Heart left ventricle (tissue), 16 donors: Measurements from ENCODE around the gene CELF4. TPM values are rescaled to one million over a fixed set of nuclear protein-coding genes. Genes with fewer than 3 reads are reported as not detected.
A peak's percentile ranks its signal among the peaks of the same experiment; 100 is the strongest.

ENCODE experiments used
- ATAC-seq, 4 donors: fragments of 200-7000 bp; cut with Tn5 transposase; one replicate each; pipeline ENCODE4 v1.9.1; 2020 to 2022; ENCODE audit warnings: moderate library complexity in 4 of 4, mild to moderate bottlenecking in 3 of 4, moderate number of reproducible peaks in 1 of 4
- DNase-seq, 5 donors: peaks; one replicate each; pipeline ENCODE4 v3.0.0-alpha.2; 2020
- H3K27ac ChIP-seq, 12 donors: fragments of 200-600 bp; sonication (generic) in 4 of 12; one replicate each; pipeline versions ENCODE4 v1.5.0 to v1.8.0; 2016 to 2022; ENCODE audit warnings: mild to moderate bottlenecking in 2 of 12
- H3K27me3 ChIP-seq, 9 donors: fragments of 200-600 bp; sonication (generic) in 2 of 9; one replicate each; pipeline versions ENCODE4 v1.5.1 to v1.8.0; 2016 to 2022; ENCODE audit warnings: mild to moderate bottlenecking in 3 of 9
- H3K36me3 ChIP-seq, 9 donors: fragments of 200-600 bp; sonication (generic) in 2 of 9; one replicate each; pipeline versions ENCODE4 v1.5.0 to v1.8.0; 2018 to 2022; ENCODE audit warnings: mild to moderate bottlenecking in 2 of 9
- H3K4me1 ChIP-seq, 12 donors: fragments of 200-600 bp; sonication (generic) in 4 of 12; one replicate each; pipeline versions ENCODE4 v1.5.0 to v1.8.0; 2016 to 2022; ENCODE audit warnings: mild to moderate bottlenecking in 3 of 12
- H3K4me3 ChIP-seq, 12 donors: fragments of 200-600 bp; sonication (generic) in 4 of 12; one replicate each; pipeline versions ENCODE4 v1.5.0 to v1.8.0; 2017 to 2022; ENCODE audit warnings: mild to moderate bottlenecking in 9 of 12, moderate library complexity in 4 of 12
- H3K9me3 ChIP-seq, 12 donors: fragments of 200-600 bp; sonication (generic) in 4 of 12; one replicate each; pipeline versions ENCODE4 v1.5.0 to v1.8.0; 2016 to 2022; ENCODE audit warnings: mild to moderate bottlenecking in 1 of 12
- CTCF ChIP-seq, 12 donors: fragments of 200-600 bp; sonication (generic) in 4 of 12; IDR thresholded peaks; one replicate each; pipeline versions ENCODE4 v1.5.0 to v1.8.0; 2018 to 2022; ENCODE audit warnings: antibody characterized with exemption in 12 of 12, mild to moderate bottlenecking in 5 of 12
- POLR2A ChIP-seq, 2 donors: fragments of 450-650 bp; IDR thresholded peaks; one replicate each; pipeline ENCODE4 v1.6.1; 2017; ENCODE audit warnings: antibody characterized with exemption in 2 of 2, mild to moderate bottlenecking in 2 of 2, moderate library complexity in 2 of 2
- WGBS, 4 donors: extraction: QIAGEN DNeasy Blood & Tissue Kit in 2 of 4; methylation state at CpG; one replicate each; pipeline versions ENCODE4 v1.1.5 to v1.1.7; 2013 to 2018; 5-methylcytosine and 5-hydroxymethylcytosine counted together
- intact Hi-C, 10 donors: fragments of 100-400 bp; cut with DNase I; formaldehyde crosslinking; loops; one replicate each; pipeline versions ENCODE4 v1.11.1 to v1.14.2; 2022
- polyA plus RNA-seq, 2 donors: library from polyadenylated mRNA; stranded (reverse); fragments of 200-250 nt; gene quantifications; one replicate each; pipeline ENCODE4 v1.2.3, GENCODE V29; 2013
- total RNA-seq, 9 donors: library from RNA; depleted of rRNA in 2 of 9; stranded (reverse); fragments of >200 nt in 2 of 9; fragmentation: NEBNext Ultra II Directional in 3 of 9; extraction: Animal tissue kit (Norgen Biotek cat#: 25700) in 3 of 9; gene quantifications; one replicate each; pipeline versions ENCODE4 v1.1.0 to v1.2.4, GENCODE V29; 2016 to 2023
- donor health status: ischemic (EF 13 %, LVEDD 7.1; RV severe dilation, severe dysfunction).
- donor health status: healthy with polysubstance abuse.
- donor health status: DM: no; HTN: yes; CAD: no.
- donor health status: DM: no; HTN: no; CAD: no.
- donor health status: ischemic (EF 25% LVEDD 6.9; RV normal size, moderate dysfunction).
- donor health status: ischemic (EF 25% LVEDD 5.7; RV mildly dilated, moderate dysfunction).
- donor health status: healthy.
- donor health status: DM: yes; HTN: yes; CAD: no.
- donor health status: ischemic (EF 35%, LVEDD 5.7; RV mildly dilated, moderate dysfunction).
- donor health status: nonischemic (EF 11% LVEDD 7.7; RV severe dilation, severe dysfunction).
- donor health status: DM: yes; HTN: yes; CAD: no.
- donor health status: PGD.
- donor health status: ischemic (EF 29% LVEDD 5.4; RV normal size, mild dysfunction).
- donor health status: nonischemic (EF 23%, LVEDD 6.1; RV moderate dilation, normal function).

Gene CELF4
- total and polyA plus RNA-seq, 11 donors, result 0.11 to 0.67 (median 0.40) TPM; not detected in 3

DNA sequence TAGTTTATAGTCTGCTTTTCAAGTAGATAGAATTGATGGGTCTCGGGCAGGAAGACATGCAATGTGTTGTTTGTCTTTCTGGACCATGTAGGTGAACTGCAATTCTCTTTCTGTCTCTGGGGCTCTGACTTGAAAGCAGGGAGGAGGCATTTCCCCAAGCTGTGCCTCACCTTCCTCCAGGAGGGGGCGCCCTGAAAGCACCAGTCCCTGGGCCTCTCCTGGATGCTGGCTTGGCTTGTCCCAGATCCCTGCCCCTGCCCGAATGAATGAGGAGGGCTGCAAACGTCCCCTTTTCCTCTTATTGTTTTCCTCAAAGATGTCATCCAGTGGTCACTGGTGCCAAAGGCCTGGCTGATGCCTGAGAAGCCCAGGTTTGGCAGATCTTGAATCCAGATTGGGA, 270.6 kb downstream of the CELF4 start:
- intact Hi-C loops, result no loop called here

DNA sequence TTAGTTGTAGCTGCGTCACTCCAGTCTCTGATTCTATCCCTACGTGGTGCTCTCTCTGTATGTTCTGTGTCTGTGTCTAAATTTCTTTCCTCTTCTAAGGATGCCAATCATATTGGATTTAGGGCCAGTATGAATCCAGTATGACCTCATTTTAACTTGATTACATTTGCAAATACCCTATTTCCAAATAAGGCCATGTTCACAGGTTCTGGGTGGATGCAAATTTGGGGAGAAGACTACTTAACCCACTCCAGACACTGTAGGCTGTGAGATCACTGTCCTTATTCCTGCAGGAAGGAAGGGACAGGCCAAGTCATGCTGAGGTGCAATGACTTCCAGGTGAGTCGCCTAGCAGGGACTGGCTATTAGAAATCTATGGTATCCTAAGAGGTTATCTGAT, 272.2 kb downstream of the CELF4 start:
- ATAC-seq (no peak), DNase-seq (no peak)
- Histone ChIP-seq H3K4me3 (no peak overlapping the region), H3K27ac (no peak overlapping the region), H3K4me1 (no peaks in the 10 kb centered on the region), H3K36me3 (no peaks in the 10 kb centered on the region), H3K9me3 (no peaks in the 10 kb centered on the region), H3K27me3 (no peaks in the 10 kb centered on the region)
- WGBS, 4 donors, result 58 to 78% (median 70%) methylated on average over 3 of the region's 3 CpGs
- intact Hi-C loops, result no loop called here
- TF ChIP-seq CTCF (IDR thresholded peaks at IDR 0.05) (no peak), POLR2A (IDR thresholded peaks at IDR 0.05) (no peak)

More for the DNA sequence above, 270.6 kb downstream of the CELF4 start:
- Histone ChIP-seq H3K9me3 (no peaks in the 10 kb centered on the region), H3K36me3 (no peaks in the 10 kb centered on the region), H3K4me1 (peaks cover 0 to 13% (median 7%) of the 10 kb centered on the region in 12 donors), H3K27me3 (no peaks in the 10 kb centered on the region), H3K4me3 (no peak overlapping the region), H3K27ac (no peak overlapping the region)
- ATAC-seq (no peak), DNase-seq (no peak)
- WGBS, 4 donors, result 21 to 30% (median 24%) methylated on average over 4 of the region's 4 CpGs
- TF ChIP-seq POLR2A (IDR thresholded peaks at IDR 0.05), result no peak
- no peak for TF ChIP-seq CTCF (IDR thresholded peaks at IDR 0.05)

DNA sequence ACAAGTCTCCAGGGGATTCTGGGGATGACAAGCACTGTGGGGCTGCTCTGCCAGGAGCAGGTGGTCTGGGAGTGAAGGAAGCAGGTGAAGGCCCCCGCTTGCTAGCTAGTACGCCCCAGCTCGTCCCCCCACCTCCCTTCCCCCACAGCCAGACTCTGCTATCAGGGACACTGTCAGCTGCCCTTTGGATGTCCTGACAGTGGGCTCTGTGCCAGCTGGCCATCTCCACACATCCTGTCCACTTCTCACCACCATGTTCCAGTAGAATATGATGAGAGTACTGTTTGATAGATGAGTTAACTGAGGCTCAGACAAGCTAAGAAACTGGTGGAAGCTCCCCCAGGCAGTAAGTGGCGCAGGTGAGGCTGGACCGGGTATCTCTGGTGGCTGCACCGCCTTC, 276.2 kb downstream of the CELF4 start:
- DNase-seq (peak in 2 of 5 donors; percentile 46 to 63), ATAC-seq (peak in 1 of 4 donors; percentile 29)
- Histone ChIP-seq H3K4me3 (no peak overlapping the region), H3K27me3 (peaks cover 0 to 3% (median 0%) of the 10 kb centered on the region in 9 donors), H3K9me3 (no peaks in the 10 kb centered on the region), H3K4me1 (no peaks in the 10 kb centered on the region), H3K27ac (no peak overlapping the region), H3K36me3 (no peaks in the 10 kb centered on the region)
- no peak for TF ChIP-seq CTCF (IDR thresholded peaks at IDR 0.05)
- no peak for TF ChIP-seq POLR2A (IDR thresholded peaks at IDR 0.05)
- 41 to 67% (median 65%) methylated on average over 3 to 6 of the region's 6 CpGs for WGBS, 4 donors
- intact Hi-C loops, result no loop called here

DNA sequence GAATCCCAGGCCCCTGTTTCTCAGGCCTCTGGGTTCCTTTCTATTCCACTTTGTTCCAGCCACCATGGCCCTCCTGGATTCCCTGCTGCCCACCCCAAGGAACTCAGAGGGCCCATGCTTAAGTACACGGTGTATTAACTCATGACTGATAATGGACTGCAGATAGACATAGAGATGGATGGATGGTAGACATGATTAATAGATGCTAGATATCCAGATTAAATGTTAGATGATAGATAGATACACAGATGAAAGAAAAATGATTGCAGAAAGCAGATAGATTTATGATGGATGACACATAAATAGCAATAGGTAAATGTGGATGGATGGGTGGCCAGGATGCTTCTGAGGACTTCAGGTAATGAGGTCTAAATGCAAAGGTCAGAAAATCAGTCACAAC, 278.0 kb downstream of the CELF4 start:
- Histone ChIP-seq H3K4me1 (no peaks in the 10 kb centered on the region), H3K9me3 (no peaks in the 10 kb centered on the region), H3K27me3 (peaks cover 0 to 3% (median 0%) of the 10 kb centered on the region in 9 donors), H3K4me3 (no peak overlapping the region), H3K36me3 (no peaks in the 10 kb centered on the region), H3K27ac (no peak overlapping the region)
- ATAC-seq (no peak), DNase-seq (no peak)
- intact Hi-C loops, result no loop called here
- WGBS, 4 donors, result 8 to 22% (median 15%) methylated on average over 1 of the region's 1 CpG
- TF ChIP-seq POLR2A (IDR thresholded peaks at IDR 0.05), result no peak
- TF ChIP-seq CTCF (IDR thresholded peaks at IDR 0.05), result no peak
